ENCODE measurements around the gene LRRC8D. TPM values are rescaled to one million over a fixed set of nuclear protein-coding genes. Genes with fewer than 3 reads are reported as not detected.

Gene LRRC8D
- total RNA-seq, 1 donor from 2014 or later = 17.0 TPM

DNA sequence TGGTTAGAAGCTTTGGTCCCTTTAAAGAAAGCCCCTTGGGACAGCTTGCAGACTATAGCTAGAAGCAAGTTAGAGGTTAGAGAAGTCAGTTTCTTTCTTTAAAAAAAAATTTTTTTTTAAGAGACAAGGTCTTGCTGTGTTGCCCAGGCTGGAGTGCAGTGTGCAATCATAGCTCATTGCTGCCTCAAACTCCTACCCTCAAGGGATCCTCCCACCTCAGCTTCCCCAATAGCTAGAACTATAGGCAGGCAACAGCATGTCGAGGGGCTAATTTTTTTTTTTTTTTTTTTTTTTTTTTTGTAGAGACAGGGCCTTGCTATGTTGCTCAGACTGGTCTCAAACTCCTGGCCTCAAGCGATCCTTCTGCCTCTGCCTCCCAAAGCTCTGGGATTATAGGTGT lies 129.9 kb downstream of the LRRC8D start:
- no peaks in the 10 kb centered on the region for H3K27me3 ChIP-seq
- H3K27ac ChIP-seq = no peak overlapping the region
- no peaks in the 10 kb centered on the region for H3K4me1 ChIP-seq
- intact Hi-C loops (cut with DNase I) = no loop called here
- no peaks in the 10 kb centered on the region for H3K9me3 ChIP-seq
- H3K36me3 ChIP-seq = no peaks in the 10 kb centered on the region
- no peak overlapping the region for H3K4me3 ChIP-seq
- no peak for ATAC-seq
- TF ChIP-seq, protein P1, sequence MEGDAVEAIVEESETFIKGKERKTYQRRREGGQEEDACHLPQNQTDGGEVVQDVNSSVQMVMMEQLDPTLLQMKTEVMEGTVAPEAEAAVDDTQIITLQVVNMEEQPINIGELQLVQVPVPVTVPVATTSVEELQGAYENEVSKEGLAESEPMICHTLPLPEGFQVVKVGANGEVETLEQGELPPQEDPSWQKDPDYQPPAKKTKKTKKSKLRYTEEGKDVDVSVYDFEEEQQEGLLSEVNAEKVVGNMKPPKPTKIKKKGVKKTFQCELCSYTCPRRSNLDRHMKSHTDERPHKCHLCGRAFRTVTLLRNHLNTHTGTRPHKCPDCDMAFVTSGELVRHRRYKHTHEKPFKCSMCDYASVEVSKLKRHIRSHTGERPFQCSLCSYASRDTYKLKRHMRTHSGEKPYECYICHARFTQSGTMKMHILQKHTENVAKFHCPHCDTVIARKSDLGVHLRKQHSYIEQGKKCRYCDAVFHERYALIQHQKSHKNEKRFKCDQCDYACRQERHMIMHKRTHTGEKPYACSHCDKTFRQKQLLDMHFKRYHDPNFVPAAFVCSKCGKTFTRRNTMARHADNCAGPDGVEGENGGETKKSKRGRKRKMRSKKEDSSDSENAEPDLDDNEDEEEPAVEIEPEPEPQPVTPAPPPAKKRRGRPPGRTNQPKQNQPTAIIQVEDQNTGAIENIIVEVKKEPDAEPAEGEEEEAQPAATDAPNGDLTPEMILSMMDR (IDR thresholded peaks at IDR 0.05) = no peak
- DNase-seq = no peak

GRCh38 chr1:89951766-89952604 lies 131.2 kb downstream of the LRRC8D start:
- no peaks in the 10 kb centered on the region for H3K27me3 ChIP-seq
- TF ChIP-seq, protein P1 (IDR thresholded peaks at IDR 0.05) = no peak
- H3K4me1 ChIP-seq = no peaks in the 10 kb centered on the region
- no peaks in the 10 kb centered on the region for H3K36me3 ChIP-seq
- no peaks in the 10 kb centered on the region for H3K9me3 ChIP-seq
- H3K4me3 ChIP-seq = no peak overlapping the region
- H3K27ac ChIP-seq = no peak overlapping the region
- intact Hi-C loops (cut with DNase I) = no loop called here
- DNase-seq (no peak), ATAC-seq (no peak)

DNA sequence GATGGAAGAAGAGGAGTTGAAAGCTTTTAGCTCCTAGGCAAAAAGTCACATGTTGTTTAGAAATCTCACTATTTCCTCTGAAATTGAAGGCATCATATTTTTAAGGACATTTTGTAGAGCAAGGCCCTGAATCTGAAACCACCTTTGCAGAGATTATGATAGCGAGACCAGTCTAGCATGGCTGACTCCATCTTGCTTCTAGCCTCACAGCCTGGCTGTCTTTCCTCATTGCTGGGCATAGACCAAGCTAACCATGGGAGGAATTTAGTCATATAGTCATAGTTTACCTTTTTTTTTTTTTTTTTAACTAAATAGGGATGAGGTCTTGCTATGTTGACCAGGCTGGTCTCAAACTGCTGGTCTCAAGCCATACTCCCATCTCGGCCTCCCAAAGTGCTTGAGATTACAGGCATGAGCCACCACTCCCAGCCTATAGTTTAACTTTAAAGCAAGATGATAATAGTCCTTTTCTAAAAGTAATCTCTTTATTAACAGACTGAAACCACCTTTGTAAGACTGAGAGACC lies 131.8 kb downstream of the LRRC8D start:
- DNase-seq = no peak
- TF ChIP-seq, protein P1 (IDR thresholded peaks at IDR 0.05) = no peak
- no peaks in the 10 kb centered on the region for H3K9me3 ChIP-seq
- ATAC-seq = no peak
- H3K4me1 ChIP-seq = no peaks in the 10 kb centered on the region
- H3K4me3 ChIP-seq = no peak overlapping the region
- H3K36me3 ChIP-seq = no peaks in the 10 kb centered on the region
- no peak overlapping the region for H3K27ac ChIP-seq
- H3K27me3 ChIP-seq = no peaks in the 10 kb centered on the region
- intact Hi-C loops (cut with DNase I) = no loop called here

DNA sequence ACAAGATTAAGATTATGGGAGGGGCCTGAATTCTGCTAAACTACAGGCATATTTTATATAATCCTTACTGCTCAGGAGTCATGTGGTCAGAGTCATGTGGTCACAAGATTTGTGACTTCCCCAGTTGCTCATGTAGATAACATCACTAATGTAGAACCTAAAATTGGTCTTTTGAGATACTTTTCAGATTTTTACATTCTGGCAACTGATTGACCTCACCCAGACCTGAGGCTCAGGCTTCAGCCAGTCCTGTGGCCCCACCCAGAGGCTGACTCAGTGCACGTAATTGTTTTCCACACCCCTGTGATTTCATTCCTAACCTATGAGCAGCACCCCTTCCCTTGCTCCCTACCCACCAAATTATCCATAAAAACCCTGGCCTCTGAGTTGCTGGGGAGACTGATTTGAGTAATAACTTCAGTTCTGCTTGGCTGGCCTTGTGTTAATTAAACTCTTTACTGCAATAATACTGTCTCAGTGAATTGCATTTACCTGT lies 132.3 kb downstream of the LRRC8D start:
- Histone ChIP-seq H3K4me1 (no peaks in the 10 kb centered on the region), H3K27ac (no peak overlapping the region), H3K27me3 (no peaks in the 10 kb centered on the region), H3K36me3 (no peaks in the 10 kb centered on the region), H3K4me3 (no peak overlapping the region), H3K9me3 (no peaks in the 10 kb centered on the region)
- TF ChIP-seq, protein P1 (IDR thresholded peaks at IDR 0.05) = no peak
- intact Hi-C loops (cut with DNase I) = no loop called here
- ATAC-seq = peak; percentile 70
- no peak for DNase-seq

- Histone ChIP-seq H3K4me1 (no peaks in the 10 kb centered on the region), H3K27me3 (no peaks in the 10 kb centered on the region), H3K9me3 (no peaks in the 10 kb centered on the region), H3K27ac (no peak overlapping the region), H3K36me3 (no peaks in the 10 kb centered on the region), H3K4me3 (no peak overlapping the region)
- intact Hi-C loops (cut with DNase I) = no loop called here
- DNase-seq (no peak), ATAC-seq (no peak)
- TF ChIP-seq, protein P1 (IDR thresholded peaks at IDR 0.05) = no peak
These were observed 133.1 kb downstream of the LRRC8D start for GRCh38 chr1:89953929-89954328.

All from upper lobe of right lung (tissue), 1 donor.